SK-N-MC (cell line): Measurements from ENCODE around the gene SHANK3.

ENCODE experiments used
- EZH2 ChIP-seq: fragments of 200-600 bp; sonication (generic); IDR thresholded peaks from one replicate; pipeline ENCODE4 v1.6.1; 2017; ENCODE audit warnings: antibody characterized with exemption
- FOXP2 ChIP-seq: optimal IDR thresholded peaks from 2 replicates; pipeline ENCODE3; 2011; ENCODE audit warnings: mild to moderate bottlenecking, moderate library complexity; ENCODE audit not compliant: insufficient read depth; ENCODE audit errors: extremely low read length, control extremely low read depth
- POLR2AphosphoS5 ChIP-seq: IDR thresholded peaks from 2 replicates; pipeline ENCODE4 v1.6.1; 2012; ENCODE audit warnings: mild to moderate bottlenecking, low read depth, low read length, borderline replicate concordance

DNA sequence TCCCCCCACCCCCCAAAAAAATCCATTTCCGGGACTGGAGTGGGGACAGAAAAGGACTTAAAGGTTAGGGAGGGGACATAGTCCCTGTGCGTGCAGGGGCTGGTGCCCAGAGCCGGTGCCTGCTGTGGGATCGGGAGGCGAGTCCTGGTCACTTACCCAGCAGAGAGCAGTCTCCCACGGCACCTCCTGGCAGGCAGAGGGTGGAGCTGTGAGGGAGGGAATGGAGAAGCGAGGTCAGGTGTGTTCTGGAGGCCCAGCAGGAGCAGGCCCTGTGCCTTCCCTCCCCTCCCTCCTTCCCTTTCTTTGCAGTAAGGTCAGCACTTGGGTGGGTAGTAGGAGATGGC is 28.4 kb downstream of the SHANK3 start:
- TF ChIP-seq POLR2AphosphoS5 (no peak), FOXP2 (no peak), EZH2 (no peak)
